ENCODE measurements around the gene RBP3. TPM values are rescaled to one million over a fixed set of nuclear protein-coding genes. Genes with fewer than 3 reads are reported as not detected.
A peak's percentile ranks its signal among the peaks of the same experiment; 100 is the strongest.

Gene RBP3
- polyA plus RNA-seq, 3 donors: not detected

DNA sequence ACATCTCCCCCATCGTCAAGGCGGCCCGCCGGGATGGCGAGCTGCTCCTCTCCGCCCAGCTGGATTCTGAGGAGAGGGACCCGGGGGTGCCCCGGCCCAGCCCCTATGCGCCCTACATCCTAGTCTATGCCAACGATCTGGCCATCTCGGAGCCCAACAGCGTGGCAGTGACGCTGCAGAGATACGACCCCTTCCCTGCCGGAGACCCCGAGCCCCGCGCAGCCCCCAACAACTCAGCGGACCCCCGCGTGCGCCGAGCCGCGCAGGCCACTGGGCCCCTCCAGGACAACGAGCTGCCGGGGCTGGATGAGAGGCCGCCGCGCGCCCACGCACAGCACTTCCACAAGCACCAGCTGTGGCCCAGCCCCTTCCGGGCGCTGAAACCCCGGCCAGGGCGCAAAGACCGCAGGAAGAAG, 38.1 kb upstream of the RBP3 start:
- peaks cover 6% of the 10 kb centered on the region for H3K4me1 Mint-ChIP-seq
- peaks cover 9 to 16% (median 14%) of the 10 kb centered on the region in 3 donors for H3K27me3 Mint-ChIP-seq (ENCODE audit: low read depth in 3 of 3)
- TF ChIP-seq, protein P1, sequence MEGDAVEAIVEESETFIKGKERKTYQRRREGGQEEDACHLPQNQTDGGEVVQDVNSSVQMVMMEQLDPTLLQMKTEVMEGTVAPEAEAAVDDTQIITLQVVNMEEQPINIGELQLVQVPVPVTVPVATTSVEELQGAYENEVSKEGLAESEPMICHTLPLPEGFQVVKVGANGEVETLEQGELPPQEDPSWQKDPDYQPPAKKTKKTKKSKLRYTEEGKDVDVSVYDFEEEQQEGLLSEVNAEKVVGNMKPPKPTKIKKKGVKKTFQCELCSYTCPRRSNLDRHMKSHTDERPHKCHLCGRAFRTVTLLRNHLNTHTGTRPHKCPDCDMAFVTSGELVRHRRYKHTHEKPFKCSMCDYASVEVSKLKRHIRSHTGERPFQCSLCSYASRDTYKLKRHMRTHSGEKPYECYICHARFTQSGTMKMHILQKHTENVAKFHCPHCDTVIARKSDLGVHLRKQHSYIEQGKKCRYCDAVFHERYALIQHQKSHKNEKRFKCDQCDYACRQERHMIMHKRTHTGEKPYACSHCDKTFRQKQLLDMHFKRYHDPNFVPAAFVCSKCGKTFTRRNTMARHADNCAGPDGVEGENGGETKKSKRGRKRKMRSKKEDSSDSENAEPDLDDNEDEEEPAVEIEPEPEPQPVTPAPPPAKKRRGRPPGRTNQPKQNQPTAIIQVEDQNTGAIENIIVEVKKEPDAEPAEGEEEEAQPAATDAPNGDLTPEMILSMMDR (IDR thresholded peaks at IDR 0.05): no peak
- Histone ChIP-seq H3K4me2 (replicated peaks; ENCODE audit: extremely low read depth, low read length, poor library complexity, severe bottlenecking) (no peak overlapping the region), H3K9ac (ENCODE audit: insufficient read depth, low read length, poor library complexity, severe bottlenecking) (no peak overlapping the region), H3K36me3 (replicated peaks in 1 of 2; ENCODE audit: control insufficient read depth in 1 of 2, insufficient read depth in 2 of 2, low read length in 2 of 2) (no peaks in the 10 kb centered on the region), H3K4me3 (replicated peaks in 1 of 3; ENCODE audit: low read depth in 2 of 3, low read length in 3 of 3) (no peak overlapping the region), H3K27me3 (ENCODE audit: control insufficient read depth in 2 of 2, insufficient read depth in 2 of 2, low read length in 2 of 2) (no peaks in the 10 kb centered on the region), H3K9me3 (replicated peaks in 1 of 2; ENCODE audit: control insufficient read depth in 1 of 2, insufficient read depth in 1 of 2, low read length in 2 of 2) (no peaks in the 10 kb centered on the region), H3K79me2 (ENCODE audit: insufficient read depth, low read length) (no peaks in the 10 kb centered on the region), H4K20me1 (ENCODE audit: insufficient read depth, low read length) (no peaks in the 10 kb centered on the region), H3K4me1 (ENCODE audit: control insufficient read depth in 1 of 2, insufficient read depth in 2 of 2, low read length in 2 of 2) (no peaks in the 10 kb centered on the region), H2AFZ (ENCODE audit: insufficient read depth, low read depth, low read length, poor library complexity, severe bottlenecking) (no peak overlapping the region), H3K27ac (ENCODE audit: low read depth in 1 of 2, low read length in 2 of 2) (no peak overlapping the region)
- no peaks in the 10 kb centered on the region for H3K36me3 Mint-ChIP-seq
- no peak overlapping the region for H3K27ac Mint-ChIP-seq
- intact Hi-C loops (cut with micrococcal nuclease): loop anchor here in 1 of 2 donors (2.0 kb wide), 1 partner anchor 261 kb away; no protein-coding TSS in a partner anchor
- no peaks in the 10 kb centered on the region for H3K9me3 Mint-ChIP-seq
- no peak for DNase-seq
- WGBS (ENCODE audit: insufficient coverage): 96% methylated on average over 37 of the region's 37 CpGs
- no peak overlapping the region for H3K4me3 Mint-ChIP-seq

DNA sequence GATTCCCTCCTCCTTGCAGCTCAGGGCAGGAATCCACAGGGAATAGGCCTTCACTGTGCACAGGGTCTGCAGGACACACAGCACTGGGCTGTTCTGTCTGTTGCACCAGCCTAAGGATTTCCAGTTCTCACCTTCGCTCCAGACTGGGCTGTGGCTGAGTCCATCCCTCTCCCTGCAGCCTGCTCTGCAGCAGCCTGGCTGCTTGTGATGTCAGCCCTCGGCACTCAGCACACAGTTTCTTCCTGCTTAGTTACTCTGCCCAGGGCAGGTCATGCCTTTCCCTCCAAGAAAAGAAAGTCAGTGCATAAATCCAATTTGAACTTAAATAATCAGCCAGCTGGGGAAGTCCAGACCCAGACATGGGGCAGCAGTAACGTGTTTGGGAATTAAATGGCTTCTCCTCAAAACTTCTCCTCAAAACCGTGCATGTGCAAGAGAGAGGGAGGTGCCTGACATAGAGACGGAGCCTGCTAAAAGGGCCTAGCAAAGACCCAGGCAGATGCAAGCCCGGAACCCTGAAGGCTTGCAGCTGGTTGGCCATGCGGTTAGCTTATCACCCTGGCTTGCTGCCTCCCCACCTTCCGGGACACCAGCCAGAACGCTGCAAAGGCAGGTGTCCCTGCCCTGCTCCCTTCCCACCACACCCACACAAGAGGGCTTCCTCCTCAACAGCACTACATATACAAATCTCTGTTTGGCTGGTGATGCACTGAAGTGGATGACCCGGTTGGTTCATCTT, 36.8 kb upstream of the RBP3 start:
- no peak for DNase-seq
- Histone ChIP-seq H3K4me2 (replicated peaks; ENCODE audit: extremely low read depth, low read length, poor library complexity, severe bottlenecking) (no peak overlapping the region), H3K27ac (ENCODE audit: low read depth in 1 of 2, low read length in 2 of 2) (no peak overlapping the region), H3K9me3 (replicated peaks in 1 of 2; ENCODE audit: control insufficient read depth in 1 of 2, insufficient read depth in 1 of 2, low read length in 2 of 2) (no peaks in the 10 kb centered on the region), H3K79me2 (ENCODE audit: insufficient read depth, low read length) (no peaks in the 10 kb centered on the region), H3K4me3 (replicated peaks in 1 of 3; ENCODE audit: low read depth in 2 of 3, low read length in 3 of 3) (no peak overlapping the region), H4K20me1 (ENCODE audit: insufficient read depth, low read length) (no peaks in the 10 kb centered on the region), H3K27me3 (ENCODE audit: control insufficient read depth in 2 of 2, insufficient read depth in 2 of 2, low read length in 2 of 2) (no peaks in the 10 kb centered on the region), H2AFZ (ENCODE audit: insufficient read depth, low read depth, low read length, poor library complexity, severe bottlenecking) (no peak overlapping the region), H3K9ac (ENCODE audit: insufficient read depth, low read length, poor library complexity, severe bottlenecking) (no peak overlapping the region), H3K36me3 (replicated peaks in 1 of 2; ENCODE audit: control insufficient read depth in 1 of 2, insufficient read depth in 2 of 2, low read length in 2 of 2) (no peaks in the 10 kb centered on the region), H3K4me1 (ENCODE audit: control insufficient read depth in 1 of 2, insufficient read depth in 2 of 2, low read length in 2 of 2) (no peaks in the 10 kb centered on the region)
- H3K27ac Mint-ChIP-seq: peak overlapping the region in 1 of 7 donors; percentile 18
- 68% methylated on average over 5 of the region's 10 CpGs for WGBS (ENCODE audit: insufficient coverage)
- H3K4me1 Mint-ChIP-seq: peaks cover 6% of the 10 kb centered on the region
- no peaks in the 10 kb centered on the region for H3K9me3 Mint-ChIP-seq
- H3K4me3 Mint-ChIP-seq: no peak overlapping the region
- intact Hi-C loops (cut with micrococcal nuclease): loop anchor here in 1 of 2 donors (2.0 kb wide), 1 partner anchor 263 kb away; no protein-coding TSS in a partner anchor
- H3K27me3 Mint-ChIP-seq (ENCODE audit: low read depth in 3 of 3): peaks cover 8 to 19% (median 13%) of the 10 kb centered on the region in 3 donors
- TF ChIP-seq, protein P1 (IDR thresholded peaks at IDR 0.05): no peak
- no peaks in the 10 kb centered on the region for H3K36me3 Mint-ChIP-seq
